Measurements from ENCODE around the gene PTPN7. TPM values are rescaled to one million over a fixed set of nuclear protein-coding genes. Genes with fewer than 3 reads are reported as not detected.
A peak's percentile ranks its signal among the peaks of the same experiment; 100 is the strongest.

PTPN7 gene
- total RNA-seq, 2 experiments from 2014 or later = 242 to 255 TPM

DNA sequence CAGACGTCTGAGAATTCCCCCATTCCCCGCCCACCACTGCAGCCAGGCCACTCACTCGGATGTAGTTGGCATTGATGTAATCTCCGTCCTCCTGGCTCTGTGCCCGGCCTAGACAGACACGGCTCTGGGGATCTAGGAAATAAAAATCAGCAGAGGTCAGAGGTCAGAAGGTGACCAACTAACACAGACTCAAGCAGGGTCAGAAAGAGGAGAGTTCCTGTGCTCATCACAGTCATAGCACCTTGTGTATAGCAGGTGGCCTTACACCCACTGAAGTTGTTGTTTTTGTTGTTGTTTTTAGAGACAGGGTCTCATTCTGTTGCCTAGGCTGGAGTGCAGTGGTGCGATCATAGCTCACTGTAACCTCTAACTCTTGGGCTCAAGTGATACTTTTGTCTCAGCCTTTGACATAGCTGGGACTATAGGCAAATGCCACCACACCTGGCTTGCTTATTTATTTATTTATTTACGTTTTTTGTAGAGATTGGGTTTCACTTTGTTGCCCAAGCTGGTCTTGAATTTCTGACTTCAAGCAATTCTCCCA is 4.9 kb downstream of the PTPN7 start:
- Mint-ChIP-seq H3K27ac (peak overlapping the region; percentile 26), H3K9me3 (ENCODE audit: insufficient read depth) (no peaks in the 10 kb centered on the region), H3K27me3 (ENCODE audit: low read depth) (no peaks in the 10 kb centered on the region), H3K4me1 (ENCODE audit: low read depth) (peaks cover 56% of the 10 kb centered on the region), H3K36me3 (ENCODE audit: low read depth) (peaks cover 81% of the 10 kb centered on the region), H3K4me3 (no peak overlapping the region)
- no peak for DNase-seq
- ChIA-PET CTCF (interaction anchor here (0.9 to 3.4 kb wide), 20 partner anchors 8 to 260 kb away, joined by 3 to 31 read pairs (median 10); partner anchors contain the start of genes ARL8A, LGR6 and UBE2T), POLR2A (interaction anchor here (2.0 to 11.3 kb wide), 3 partner anchors 9 to 186 kb away, joined by 5 to 103 read pairs (median 9); partner anchors contain the start of genes ARL8A and UBE2T)
- no peak for ATAC-seq

DNA sequence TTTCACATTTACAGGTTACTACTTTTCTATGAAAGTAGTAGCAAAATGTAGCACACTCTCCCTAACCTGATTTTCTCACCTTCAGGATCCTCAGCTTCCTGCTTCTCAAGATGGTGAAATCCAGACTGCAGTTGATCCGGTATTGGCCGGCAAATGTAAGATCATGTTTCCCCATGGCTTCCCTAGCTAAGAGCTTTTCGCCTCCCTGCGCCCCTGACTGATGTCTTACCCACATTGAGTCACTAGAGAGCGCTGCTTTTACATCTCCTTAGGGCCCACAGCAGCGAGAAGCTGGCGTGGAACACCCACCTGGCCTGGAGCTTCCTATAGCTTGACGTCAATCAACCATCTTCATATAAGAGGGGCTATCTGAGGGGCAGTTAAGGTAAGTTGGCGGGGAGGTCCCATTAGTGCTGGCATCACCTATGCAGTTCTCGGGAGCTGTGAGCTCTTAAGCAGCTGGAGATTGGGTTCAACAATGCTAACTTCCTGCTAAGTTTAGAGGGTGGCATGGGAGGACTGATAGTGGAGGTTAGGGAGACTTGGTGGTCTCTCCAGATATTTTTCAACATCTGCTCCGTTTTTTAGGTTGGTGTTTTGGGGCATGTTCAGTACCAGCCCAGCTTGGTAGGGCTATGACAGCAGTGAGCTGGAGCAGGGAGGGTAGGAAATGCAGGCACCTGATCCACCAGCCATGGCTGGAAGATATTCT is 5.5 kb downstream of the PTPN7 start:
- H3K9me3 Mint-ChIP-seq (ENCODE audit: insufficient read depth) = no peaks in the 10 kb centered on the region
- H3K4me3 Mint-ChIP-seq = peak overlapping the region; percentile 3
- peak; percentile 74 for DNase-seq
- ATAC-seq = peak; percentile 54
- peaks cover 78% of the 10 kb centered on the region for H3K36me3 Mint-ChIP-seq (ENCODE audit: low read depth)
- ChIA-PET CTCF (interaction anchor here (0.7 to 3.4 kb wide), 20 partner anchors 8 to 259 kb away, joined by 3 to 31 read pairs (median 10); partner anchors contain the start of genes ARL8A, LGR6 and UBE2T), POLR2A (interaction anchor here (1.1 to 11.3 kb wide), 5 partner anchors 8 to 187 kb away, joined by 3 to 103 read pairs (median 5); partner anchors contain the start of genes ARL8A and UBE2T)
- H3K27me3 Mint-ChIP-seq (ENCODE audit: low read depth) = no peaks in the 10 kb centered on the region
- peaks cover 55% of the 10 kb centered on the region for H3K4me1 Mint-ChIP-seq (ENCODE audit: low read depth)
- peak overlapping the region; percentile 53 for H3K27ac Mint-ChIP-seq

DNA sequence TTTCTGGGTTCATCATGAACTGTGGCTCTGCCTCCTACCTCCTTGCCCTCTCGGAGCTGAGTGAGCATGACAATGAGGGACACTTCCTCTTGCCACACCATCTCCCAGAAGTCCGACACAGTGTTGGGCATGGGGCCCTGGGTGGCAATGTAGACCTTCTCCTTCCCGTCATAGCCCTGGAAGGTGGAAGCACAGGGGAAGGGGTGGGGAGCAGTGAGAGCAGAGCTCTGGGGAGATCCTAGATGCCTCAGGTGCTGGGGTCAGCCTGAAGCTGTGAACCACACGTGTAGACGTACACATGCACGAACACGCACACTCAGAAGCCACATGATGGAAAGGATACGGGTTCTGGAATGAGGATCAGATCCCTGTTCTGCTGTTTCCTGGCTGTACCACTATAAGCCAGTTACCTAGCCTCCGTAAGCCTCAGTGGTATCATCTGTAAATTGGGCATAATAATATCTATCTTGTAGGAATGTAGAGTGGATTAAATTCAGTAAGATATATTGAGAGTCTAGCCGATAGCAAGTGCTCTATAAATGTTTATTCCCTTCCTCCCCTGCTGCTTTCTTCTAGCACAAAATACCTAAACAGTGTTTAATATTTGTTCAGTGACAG is 6.1 kb downstream of the PTPN7 start:
- CTCF ChIA-PET = interaction anchor here (0.7 to 3.4 kb wide), 18 partner anchors 9 to 258 kb away, joined by 3 to 31 read pairs (median 13); partner anchors contain the start of genes ARL8A, LGR6 and UBE2T
- DNase-seq (no peak), ATAC-seq (no peak)
- Mint-ChIP-seq H3K9me3 (ENCODE audit: insufficient read depth) (no peaks in the 10 kb centered on the region), H3K27ac (peak overlapping the region; percentile 53), H3K4me3 (no peak overlapping the region), H3K4me1 (ENCODE audit: low read depth) (peaks cover 53% of the 10 kb centered on the region), H3K36me3 (ENCODE audit: low read depth) (peaks cover 76% of the 10 kb centered on the region), H3K27me3 (ENCODE audit: low read depth) (no peaks in the 10 kb centered on the region)
- POLR2A ChIA-PET = interaction anchor here (1.1 to 11.3 kb wide), 5 partner anchors 8 to 188 kb away, joined by 3 to 103 read pairs (median 5); partner anchors contain the start of genes ARL8A and UBE2T

DNA sequence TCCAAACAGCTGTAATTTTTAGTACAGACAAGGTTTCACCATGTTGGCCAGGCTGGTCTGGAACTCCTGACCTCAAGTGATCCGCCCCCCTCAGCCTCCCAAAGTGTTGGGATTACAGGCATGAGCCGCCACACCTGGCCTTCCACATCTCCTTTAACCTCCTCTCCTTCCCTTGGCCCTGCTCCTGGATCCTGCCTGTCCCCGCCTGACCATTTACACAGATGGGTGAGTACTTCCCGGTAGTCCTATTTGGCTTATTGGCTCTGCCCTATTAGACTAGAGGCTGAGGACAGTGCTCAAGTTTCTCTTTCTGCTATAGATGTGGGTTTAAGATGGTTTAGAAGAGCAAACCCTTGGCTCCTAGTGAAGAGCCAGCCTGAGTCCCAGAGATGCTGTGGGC is 7.1 kb downstream of the PTPN7 start:
- no peaks in the 10 kb centered on the region for H3K27me3 Mint-ChIP-seq (ENCODE audit: low read depth)
- H3K9me3 Mint-ChIP-seq (ENCODE audit: insufficient read depth) = no peaks in the 10 kb centered on the region
- no peak for ATAC-seq
- H3K27ac Mint-ChIP-seq = no peak overlapping the region
- peaks cover 48% of the 10 kb centered on the region for H3K4me1 Mint-ChIP-seq (ENCODE audit: low read depth)
- peaks cover 74% of the 10 kb centered on the region for H3K36me3 Mint-ChIP-seq (ENCODE audit: low read depth)
- no peak for DNase-seq
- ChIA-PET POLR2A (interaction anchor here (0.7 to 2.1 kb wide), 2 partner anchors 9 to 13 kb away, joined by 3 to 9 read pairs; no protein-coding TSS in a partner anchor), CTCF (interaction anchor here (2.2 to 3.4 kb wide), 3 partner anchors 36 to 163 kb away, joined by 14 to 28 read pairs (median 19); partner anchors contain the start of gene LGR6)
- no peak overlapping the region for H3K4me3 Mint-ChIP-seq

DNA sequence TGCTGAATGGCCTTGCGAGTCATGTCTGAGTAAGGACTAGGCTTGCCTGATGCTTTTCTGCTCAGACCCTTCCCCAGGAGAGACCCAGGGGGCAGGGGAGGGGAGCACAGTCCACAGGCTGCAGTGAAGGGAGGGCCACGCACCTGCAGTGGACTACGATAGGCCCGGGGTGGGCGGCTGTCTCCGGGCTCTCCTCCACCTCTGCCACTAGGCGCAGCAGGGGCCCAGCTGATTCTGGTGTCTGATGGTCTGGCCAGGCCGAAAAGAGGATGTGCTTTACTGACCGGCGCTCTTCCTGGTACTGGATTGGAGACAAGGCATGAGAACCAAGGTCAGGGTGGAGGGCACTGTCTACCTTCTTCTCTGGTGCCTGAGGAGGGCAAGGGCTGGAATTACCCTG is 8.0 kb downstream of the PTPN7 start:
- H3K4me1 Mint-ChIP-seq (ENCODE audit: low read depth) = peaks cover 40% of the 10 kb centered on the region
- no peaks in the 10 kb centered on the region for H3K27me3 Mint-ChIP-seq (ENCODE audit: low read depth)
- ATAC-seq = no peak
- ChIA-PET CTCF (interaction anchor here (0.7 to 1.6 kb wide), 3 partner anchors 17 to 40 kb away, joined by 3 to 4 read pairs (median 3); no protein-coding TSS in a partner anchor), POLR2A (interaction anchor here (0.7 kb wide), 1 partner anchor 10 kb away, joined by 3 read pairs; no protein-coding TSS in a partner anchor)
- no peak for DNase-seq
- no peak overlapping the region for H3K4me3 Mint-ChIP-seq
- H3K36me3 Mint-ChIP-seq (ENCODE audit: low read depth) = peaks cover 75% of the 10 kb centered on the region
- H3K9me3 Mint-ChIP-seq (ENCODE audit: insufficient read depth) = no peaks in the 10 kb centered on the region
- H3K27ac Mint-ChIP-seq = no peak overlapping the region

DNA sequence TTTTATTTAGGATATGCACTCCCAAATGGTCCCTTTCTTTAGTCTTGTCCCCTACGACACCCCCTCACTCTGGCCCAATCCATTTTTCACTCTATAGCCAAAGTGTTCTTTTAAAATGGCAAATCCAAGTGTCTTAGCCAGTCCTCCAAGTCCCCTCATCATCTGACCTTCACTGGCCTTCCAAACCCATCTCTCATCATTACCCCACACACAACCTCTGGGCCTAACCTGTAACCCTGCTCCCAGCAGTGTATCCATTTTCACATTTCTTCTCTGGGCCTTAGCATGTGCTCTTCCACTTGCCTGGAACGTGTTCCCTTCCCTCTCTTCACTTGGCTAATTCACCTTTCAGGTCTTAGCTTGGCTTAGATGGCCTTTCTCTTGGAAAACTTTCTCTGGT is 9.4 kb downstream of the PTPN7 start:
- peaks cover 31% of the 10 kb centered on the region for H3K4me1 Mint-ChIP-seq (ENCODE audit: low read depth)
- H3K27me3 Mint-ChIP-seq (ENCODE audit: low read depth) = no peaks in the 10 kb centered on the region
- DNase-seq = no peak
- ChIA-PET CTCF (interaction anchor here (1.3 to 1.6 kb wide), 2 partner anchors 16 to 41 kb away, joined by 3 to 4 read pairs; no protein-coding TSS in a partner anchor), POLR2A (interaction anchor here (0.6 kb wide), 1 partner anchor 37 kb away, joined by 4 read pairs; no protein-coding TSS in a partner anchor)
- H3K4me3 Mint-ChIP-seq = no peak overlapping the region
- ATAC-seq = no peak
- H3K9me3 Mint-ChIP-seq (ENCODE audit: insufficient read depth) = no peaks in the 10 kb centered on the region
- peak overlapping the region; percentile 67 for H3K27ac Mint-ChIP-seq
- H3K36me3 Mint-ChIP-seq (ENCODE audit: low read depth) = peaks cover 70% of the 10 kb centered on the region

DNA sequence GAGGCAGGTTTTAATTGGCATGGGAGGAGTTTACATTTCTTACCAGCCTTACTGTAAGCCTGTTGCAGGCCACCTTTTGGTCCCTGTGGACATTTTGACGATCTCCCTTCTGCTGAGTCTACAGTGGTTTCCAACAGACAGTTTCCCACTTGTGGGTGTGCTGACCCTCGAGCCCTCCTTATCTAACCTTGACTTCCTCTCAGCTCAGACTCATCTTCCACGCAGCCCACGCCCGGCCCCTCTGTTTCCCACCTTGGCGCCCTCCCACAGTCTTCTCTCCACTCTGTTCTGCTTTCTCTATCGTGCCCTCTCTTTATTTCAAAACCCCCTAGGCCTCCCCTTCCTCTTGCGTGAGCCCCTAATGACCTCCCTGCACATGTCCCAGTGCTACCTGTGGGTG is 9.8 kb downstream of the PTPN7 start:
- DNase-seq = no peak
- Mint-ChIP-seq H3K27me3 (ENCODE audit: low read depth) (no peaks in the 10 kb centered on the region), H3K27ac (peak overlapping the region; percentile 67), H3K36me3 (ENCODE audit: low read depth) (peaks cover 67% of the 10 kb centered on the region), H3K4me1 (ENCODE audit: low read depth) (peaks cover 30% of the 10 kb centered on the region), H3K9me3 (ENCODE audit: insufficient read depth) (no peaks in the 10 kb centered on the region), H3K4me3 (no peak overlapping the region)
- ChIA-PET CTCF (interaction anchor here (1.0 kb wide), 1 partner anchor 34 kb away, joined by 3 read pairs; no protein-coding TSS in a partner anchor), POLR2A (interaction anchor here (8.4 kb wide), 1 partner anchor 9 kb away, joined by 103 read pairs; the partner anchor contains the start of gene PTPN7)
- no peak for ATAC-seq

DNA sequence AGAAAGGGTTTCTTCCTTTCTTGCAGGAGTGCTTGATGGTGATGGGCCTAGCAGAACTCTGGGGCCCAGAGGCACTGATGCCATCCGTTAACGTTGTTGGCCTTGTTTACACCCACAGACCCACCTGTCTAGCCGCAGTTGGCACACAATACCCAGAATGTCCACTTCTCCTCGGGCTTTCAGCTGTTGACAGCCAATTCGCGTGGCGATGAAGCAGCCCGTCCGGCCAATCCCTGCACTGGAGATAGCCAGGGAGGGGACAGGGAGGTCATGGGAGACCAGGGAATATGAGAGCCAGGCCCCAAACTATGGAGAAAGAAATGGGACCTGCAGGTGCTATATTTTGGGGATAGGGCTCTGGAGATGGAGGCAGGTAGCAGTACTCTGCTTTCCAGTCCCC is 10.2 kb downstream of the PTPN7 start:
- CTCF ChIA-PET = interaction anchor here (1.0 kb wide), 1 partner anchor 34 kb away, joined by 3 read pairs; no protein-coding TSS in a partner anchor
- H3K27ac Mint-ChIP-seq = no peak overlapping the region
- H3K4me3 Mint-ChIP-seq = no peak overlapping the region

DNA sequence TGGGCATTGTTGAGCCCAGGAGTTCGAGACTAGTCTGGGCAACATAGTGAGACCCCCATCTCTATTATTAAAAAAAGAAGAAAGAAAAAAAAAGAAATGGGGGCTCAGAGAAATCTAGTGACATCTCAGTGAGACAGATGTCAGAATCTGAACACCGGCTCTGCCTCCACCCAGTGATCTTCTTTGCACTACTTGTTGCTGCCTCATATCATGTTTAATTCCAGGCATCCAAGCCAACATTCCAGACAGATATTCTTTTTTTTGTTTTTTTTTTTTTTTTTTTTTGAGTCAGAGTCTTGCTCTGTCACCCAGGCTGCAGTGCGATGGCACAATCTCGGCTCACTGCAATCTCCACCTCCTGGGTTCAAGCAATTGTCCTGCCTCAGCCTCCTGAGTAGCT is 10.8 kb downstream of the PTPN7 start:
- ChIA-PET CTCF (interaction anchor here (1.0 kb wide), 1 partner anchor 35 kb away, joined by 3 read pairs; no protein-coding TSS in a partner anchor), POLR2A (interaction anchor here (8.4 kb wide), 1 partner anchor 10 kb away, joined by 103 read pairs; the partner anchor contains the start of gene PTPN7)
- no peaks in the 10 kb centered on the region for H3K27me3 Mint-ChIP-seq (ENCODE audit: low read depth)
- H3K4me3 Mint-ChIP-seq = no peak overlapping the region
- H3K27ac Mint-ChIP-seq = no peak overlapping the region
- peaks cover 25% of the 10 kb centered on the region for H3K4me1 Mint-ChIP-seq (ENCODE audit: low read depth)
- H3K36me3 Mint-ChIP-seq (ENCODE audit: low read depth) = peaks cover 59% of the 10 kb centered on the region
- DNase-seq (no peak), ATAC-seq (no peak)
- H3K9me3 Mint-ChIP-seq (ENCODE audit: insufficient read depth) = no peaks in the 10 kb centered on the region

More for the DNA sequence above, 10.2 kb downstream of the PTPN7 start:
- Mint-ChIP-seq H3K9me3 (ENCODE audit: insufficient read depth) (no peaks in the 10 kb centered on the region), H3K4me1 (ENCODE audit: low read depth) (peaks cover 30% of the 10 kb centered on the region), H3K27me3 (ENCODE audit: low read depth) (no peaks in the 10 kb centered on the region), H3K36me3 (ENCODE audit: low read depth) (peaks cover 65% of the 10 kb centered on the region)
- ATAC-seq = no peak
- DNase-seq = no peak
- POLR2A ChIA-PET = interaction anchor here (8.4 kb wide), 1 partner anchor 9 kb away, joined by 103 read pairs; the partner anchor contains the start of gene PTPN7

DNA sequence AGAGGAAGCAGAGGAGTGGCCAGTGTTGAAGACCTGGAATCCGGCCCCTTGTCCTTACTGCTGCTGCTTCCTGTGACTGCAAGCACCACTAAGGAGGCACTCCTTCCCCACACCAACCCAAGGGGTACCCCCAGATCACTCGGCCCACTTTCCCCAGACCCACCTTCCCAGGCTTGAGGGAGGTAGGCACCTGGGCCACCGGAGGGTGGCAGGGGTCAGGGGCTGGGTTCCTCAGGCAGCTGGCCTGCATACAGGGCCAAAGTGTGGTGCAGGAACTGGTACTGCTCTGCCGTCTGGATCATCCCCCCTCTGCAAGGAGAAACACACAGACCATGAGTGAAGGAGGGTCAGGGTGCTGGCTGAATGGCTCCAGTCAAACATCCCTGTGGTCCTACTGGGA is 12.0 kb downstream of the PTPN7 start:
- Mint-ChIP-seq H3K9me3 (ENCODE audit: insufficient read depth) (no peaks in the 10 kb centered on the region), H3K4me1 (ENCODE audit: low read depth) (peaks cover 25% of the 10 kb centered on the region), H3K36me3 (ENCODE audit: low read depth) (peaks cover 55% of the 10 kb centered on the region), H3K27me3 (ENCODE audit: low read depth) (no peaks in the 10 kb centered on the region), H3K4me3 (no peak overlapping the region), H3K27ac (peak overlapping the region; percentile 74)
- ATAC-seq (no peak), DNase-seq (no peak)
- ChIA-PET POLR2A (interaction anchor here (1.5 to 8.4 kb wide), 2 partner anchors 11 to 17 kb away, joined by 3 to 103 read pairs; partner anchors contain the start of gene PTPN7), CTCF (interaction anchor here (0.9 to 6.4 kb wide), 3 partner anchors 13 to 22 kb away, joined by 3 to 39 read pairs (median 16); partner anchors contain the start of gene PTPN7)

DNA sequence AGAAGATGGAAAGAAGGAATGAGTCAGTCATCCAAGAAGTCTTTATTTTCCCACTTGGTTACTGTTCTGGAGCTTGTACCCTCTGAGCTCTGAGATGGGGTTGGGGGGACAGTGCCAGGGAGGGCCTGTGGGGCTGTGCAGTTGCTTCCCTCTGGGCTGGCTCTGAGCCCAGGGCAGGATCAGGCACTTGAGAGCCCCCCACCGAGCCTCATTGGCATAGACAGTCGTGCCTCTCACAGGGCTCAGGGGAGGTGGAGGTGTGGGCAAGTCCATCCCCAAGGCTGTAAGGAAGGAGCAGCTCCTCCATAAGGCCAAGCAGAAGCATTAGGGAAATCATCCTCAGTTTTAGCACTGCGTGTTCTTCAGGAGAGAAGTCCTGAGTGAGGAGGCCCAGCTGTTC is 13.4 kb downstream of the PTPN7 start:
- DNase-seq = no peak
- H3K36me3 Mint-ChIP-seq (ENCODE audit: low read depth) = peaks cover 42% of the 10 kb centered on the region
- no peak overlapping the region for H3K4me3 Mint-ChIP-seq
- ChIA-PET CTCF (interaction anchor here (1.6 to 6.4 kb wide), 3 partner anchors 9 to 14 kb away, joined by 4 to 39 read pairs (median 16); partner anchors contain the start of gene PTPN7), POLR2A (interaction anchor here (8.4 kb wide), 1 partner anchor 12 kb away, joined by 103 read pairs; the partner anchor contains the start of gene PTPN7)
- no peak for ATAC-seq
- no peaks in the 10 kb centered on the region for H3K9me3 Mint-ChIP-seq (ENCODE audit: insufficient read depth)
- H3K27ac Mint-ChIP-seq = no peak overlapping the region
- peaks cover 37% of the 10 kb centered on the region for H3K4me1 Mint-ChIP-seq (ENCODE audit: low read depth)
- H3K27me3 Mint-ChIP-seq (ENCODE audit: low read depth) = no peaks in the 10 kb centered on the region
